ENCODE measurements around the gene SLC1A6. TPM values are rescaled to one million over a fixed set of nuclear protein-coding genes. Genes with fewer than 3 reads are reported as not detected.

Gene SLC1A6
- total and polyA plus RNA-seq, 2 donors from 2014 or later, result not detected

- TF ChIP-seq, protein P1, sequence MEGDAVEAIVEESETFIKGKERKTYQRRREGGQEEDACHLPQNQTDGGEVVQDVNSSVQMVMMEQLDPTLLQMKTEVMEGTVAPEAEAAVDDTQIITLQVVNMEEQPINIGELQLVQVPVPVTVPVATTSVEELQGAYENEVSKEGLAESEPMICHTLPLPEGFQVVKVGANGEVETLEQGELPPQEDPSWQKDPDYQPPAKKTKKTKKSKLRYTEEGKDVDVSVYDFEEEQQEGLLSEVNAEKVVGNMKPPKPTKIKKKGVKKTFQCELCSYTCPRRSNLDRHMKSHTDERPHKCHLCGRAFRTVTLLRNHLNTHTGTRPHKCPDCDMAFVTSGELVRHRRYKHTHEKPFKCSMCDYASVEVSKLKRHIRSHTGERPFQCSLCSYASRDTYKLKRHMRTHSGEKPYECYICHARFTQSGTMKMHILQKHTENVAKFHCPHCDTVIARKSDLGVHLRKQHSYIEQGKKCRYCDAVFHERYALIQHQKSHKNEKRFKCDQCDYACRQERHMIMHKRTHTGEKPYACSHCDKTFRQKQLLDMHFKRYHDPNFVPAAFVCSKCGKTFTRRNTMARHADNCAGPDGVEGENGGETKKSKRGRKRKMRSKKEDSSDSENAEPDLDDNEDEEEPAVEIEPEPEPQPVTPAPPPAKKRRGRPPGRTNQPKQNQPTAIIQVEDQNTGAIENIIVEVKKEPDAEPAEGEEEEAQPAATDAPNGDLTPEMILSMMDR (IDR thresholded peaks at IDR 0.05; ENCODE audit: borderline replicate concordance, extremely low read depth, insufficient read depth), result no peak
- intact Hi-C loops (cut with DNase I), result no loop called here
- FAIRE-seq, result no peak
- Histone ChIP-seq H3K4me1 (ENCODE audit: control insufficient read depth in 2 of 3, insufficient read depth in 2 of 3, low read depth in 1 of 3, low read length in 3 of 3) (no peaks in the 10 kb centered on the region), H3K27me3 (ENCODE audit: control insufficient read depth, insufficient read depth, low read length) (no peaks in the 10 kb centered on the region), H3K36me3 (ENCODE audit: control insufficient read depth in 2 of 3, insufficient read depth in 3 of 3, low read length in 3 of 3) (no peaks in the 10 kb centered on the region), H3K4me3 (ENCODE audit: low read length in 3 of 3) (no peak overlapping the region), H3K9ac (ENCODE audit: low read length in 3 of 3) (no peak overlapping the region), H3K9me3 (ENCODE audit: control insufficient read depth in 2 of 3, insufficient read depth in 1 of 3, low read length in 3 of 3) (no peaks in the 10 kb centered on the region), H3K27ac (ENCODE audit: low read depth in 2 of 2, low read length in 2 of 2) (no peak overlapping the region)
- DNase-seq, result no peak
These were observed 18.3 kb upstream of the SLC1A6 start for GRCh38 chr19:14997981-14998380.

DNA sequence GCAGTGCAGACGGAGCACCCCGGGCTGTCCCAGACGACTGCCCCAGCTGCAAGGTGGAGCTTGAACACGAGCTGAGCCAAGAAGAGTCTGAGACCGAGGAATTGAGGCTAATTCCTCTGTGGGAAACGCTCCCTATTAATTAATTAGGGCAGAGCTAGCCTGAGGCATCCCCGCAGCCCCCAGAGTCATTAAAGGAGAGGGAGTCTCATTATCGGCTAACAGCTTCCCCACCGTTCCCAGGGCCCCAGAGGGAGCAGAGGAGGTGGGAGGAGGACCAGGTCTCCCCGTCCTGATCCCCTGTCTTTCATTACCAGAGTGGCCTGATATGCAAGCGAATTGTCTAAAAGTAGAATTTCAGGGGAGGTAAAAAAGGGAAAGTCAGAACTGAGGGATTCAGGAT lies 13.1 kb upstream of the SLC1A6 start:
- TF ChIP-seq, protein P1 (IDR thresholded peaks at IDR 0.05; ENCODE audit: borderline replicate concordance, extremely low read depth, insufficient read depth), result no peak
- no peak for FAIRE-seq
- Histone ChIP-seq H3K36me3 (ENCODE audit: control insufficient read depth in 2 of 3, insufficient read depth in 3 of 3, low read length in 3 of 3) (no peaks in the 10 kb centered on the region), H3K9me3 (ENCODE audit: control insufficient read depth in 2 of 3, insufficient read depth in 1 of 3, low read length in 3 of 3) (no peaks in the 10 kb centered on the region), H3K4me1 (ENCODE audit: control insufficient read depth in 2 of 3, insufficient read depth in 2 of 3, low read depth in 1 of 3, low read length in 3 of 3) (no peaks in the 10 kb centered on the region), H3K27me3 (ENCODE audit: control insufficient read depth, insufficient read depth, low read length) (no peaks in the 10 kb centered on the region), H3K4me3 (ENCODE audit: low read length in 3 of 3) (no peak overlapping the region), H3K9ac (ENCODE audit: low read length in 3 of 3) (no peak overlapping the region), H3K27ac (ENCODE audit: low read depth in 2 of 2, low read length in 2 of 2) (no peak overlapping the region)
- DNase-seq, result peak in 1 of 5 donors; percentile 18
- intact Hi-C loops (cut with DNase I), result no loop called here

DNA sequence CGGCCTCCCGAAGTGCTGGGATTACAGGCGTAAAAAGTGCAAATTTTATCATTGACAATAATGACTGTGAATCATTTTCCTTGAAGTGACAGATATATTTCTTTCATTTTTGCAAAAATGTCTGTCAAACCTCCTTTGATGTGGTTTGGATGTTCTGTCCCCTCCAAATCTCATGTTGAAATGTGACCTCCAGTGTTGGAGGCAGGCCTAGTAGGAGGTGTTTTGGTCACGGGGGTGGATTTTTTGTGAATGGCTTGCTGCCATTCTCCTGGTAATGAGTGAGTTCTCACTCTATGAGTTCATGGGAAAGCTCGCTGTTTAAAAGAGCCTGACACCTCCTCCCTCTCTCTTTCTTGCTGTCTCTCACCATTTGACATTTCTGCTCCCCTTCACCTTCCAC lies 5.5 kb upstream of the SLC1A6 start:
- DNase-seq (no peak), FAIRE-seq (no peak)
- intact Hi-C loops (cut with DNase I), result no loop called here
- Histone ChIP-seq H3K4me3 (ENCODE audit: low read length in 3 of 3) (no peak overlapping the region), H3K27me3 (ENCODE audit: control insufficient read depth, insufficient read depth, low read length) (peaks cover 8% of the 10 kb centered on the region), H3K36me3 (ENCODE audit: control insufficient read depth in 2 of 3, insufficient read depth in 3 of 3, low read length in 3 of 3) (no peaks in the 10 kb centered on the region), H3K9ac (ENCODE audit: low read length in 3 of 3) (no peak overlapping the region), H3K4me1 (ENCODE audit: control insufficient read depth in 2 of 3, insufficient read depth in 2 of 3, low read depth in 1 of 3, low read length in 3 of 3) (no peaks in the 10 kb centered on the region), H3K9me3 (ENCODE audit: control insufficient read depth in 2 of 3, insufficient read depth in 1 of 3, low read length in 3 of 3) (no peaks in the 10 kb centered on the region), H3K27ac (ENCODE audit: low read depth in 2 of 2, low read length in 2 of 2) (no peak overlapping the region)
- TF ChIP-seq, protein P1 (IDR thresholded peaks at IDR 0.05; ENCODE audit: borderline replicate concordance, extremely low read depth, insufficient read depth), result no peak

GRCh38 chr19:14978161-14978776 lies 1.4 kb downstream of the SLC1A6 start:
- TF ChIP-seq, protein P1 (IDR thresholded peaks at IDR 0.05; ENCODE audit: borderline replicate concordance, extremely low read depth, insufficient read depth), result no peak
- no peak overlapping the region for H3K27ac ChIP-seq (ENCODE audit: low read depth in 2 of 2, low read length in 2 of 2)
- DNase-seq (no peak), FAIRE-seq (no peak)
- H3K4me3 ChIP-seq (ENCODE audit: low read length in 3 of 3), result no peak overlapping the region
- H3K9ac ChIP-seq (ENCODE audit: low read length in 3 of 3), result no peak overlapping the region
- peaks cover 20% of the 10 kb centered on the region for H3K27me3 ChIP-seq (ENCODE audit: control insufficient read depth, insufficient read depth, low read length)
- intact Hi-C loops (cut with DNase I), result no loop called here
- H3K36me3 ChIP-seq (ENCODE audit: control insufficient read depth in 2 of 3, insufficient read depth in 3 of 3, low read length in 3 of 3), result no peaks in the 10 kb centered on the region
- no peaks in the 10 kb centered on the region for H3K4me1 ChIP-seq (ENCODE audit: control insufficient read depth in 2 of 3, insufficient read depth in 2 of 3, low read depth in 1 of 3, low read length in 3 of 3)
- no peaks in the 10 kb centered on the region for H3K9me3 ChIP-seq (ENCODE audit: control insufficient read depth in 2 of 3, insufficient read depth in 1 of 3, low read length in 3 of 3)
